OCI-LY7 (cell line): Measurements from ENCODE around the gene NOS3.

Source experiments
- EZH2phosphoT487 ChIP-seq: fragments of 200-600 bp; sonication (generic); IDR thresholded peaks from 2 replicates; pipeline ENCODE4 v1.6.1; 2018; ENCODE audit warnings: low read depth, borderline replicate concordance, mild to moderate bottlenecking, mixed run types, antibody characterized with exemption, low read length, moderate library complexity, mixed read lengths
- TF ChIP-seq, protein P1 (sequence below): fragments of 200-600 bp; sonication (generic); conservative IDR thresholded peaks from 2 replicates; pipeline ENCODE4 v1.5.1; 2014; ENCODE audit warnings: mild to moderate bottlenecking, antibody characterized with exemption, low read length, moderate library complexity, mixed read lengths

GRCh38 chr7:151009327-151010036 lies 18.7 kb downstream of the NOS3 start:
- TF ChIP-seq, protein P1, sequence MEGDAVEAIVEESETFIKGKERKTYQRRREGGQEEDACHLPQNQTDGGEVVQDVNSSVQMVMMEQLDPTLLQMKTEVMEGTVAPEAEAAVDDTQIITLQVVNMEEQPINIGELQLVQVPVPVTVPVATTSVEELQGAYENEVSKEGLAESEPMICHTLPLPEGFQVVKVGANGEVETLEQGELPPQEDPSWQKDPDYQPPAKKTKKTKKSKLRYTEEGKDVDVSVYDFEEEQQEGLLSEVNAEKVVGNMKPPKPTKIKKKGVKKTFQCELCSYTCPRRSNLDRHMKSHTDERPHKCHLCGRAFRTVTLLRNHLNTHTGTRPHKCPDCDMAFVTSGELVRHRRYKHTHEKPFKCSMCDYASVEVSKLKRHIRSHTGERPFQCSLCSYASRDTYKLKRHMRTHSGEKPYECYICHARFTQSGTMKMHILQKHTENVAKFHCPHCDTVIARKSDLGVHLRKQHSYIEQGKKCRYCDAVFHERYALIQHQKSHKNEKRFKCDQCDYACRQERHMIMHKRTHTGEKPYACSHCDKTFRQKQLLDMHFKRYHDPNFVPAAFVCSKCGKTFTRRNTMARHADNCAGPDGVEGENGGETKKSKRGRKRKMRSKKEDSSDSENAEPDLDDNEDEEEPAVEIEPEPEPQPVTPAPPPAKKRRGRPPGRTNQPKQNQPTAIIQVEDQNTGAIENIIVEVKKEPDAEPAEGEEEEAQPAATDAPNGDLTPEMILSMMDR = no peak
- TF ChIP-seq EZH2phosphoT487 = no peak
